EH (cell line): ENCODE data around the gene THRA.
A peak's percentile ranks its signal among the peaks of the same experiment; 100 is the strongest.

ENCODE experiments used
- DNase-seq: peaks from one replicate; pipeline ENCODE4 v3.0.0-alpha.2; 2015; ENCODE audit warnings: low read depth

The THRA gene

GRCh38 chr17:40064971-40065768 lies 2.4 kb downstream of the THRA start:
- peak; percentile 86 for DNase-seq

- DNase-seq: no peak
Measured at GRCh38 chr17:40065769-40066510, 3.2 kb downstream of the THRA start.

GRCh38 chr17:40067710-40068109 lies 4.9 kb downstream of the THRA start:
- no peak for DNase-seq

DNA sequence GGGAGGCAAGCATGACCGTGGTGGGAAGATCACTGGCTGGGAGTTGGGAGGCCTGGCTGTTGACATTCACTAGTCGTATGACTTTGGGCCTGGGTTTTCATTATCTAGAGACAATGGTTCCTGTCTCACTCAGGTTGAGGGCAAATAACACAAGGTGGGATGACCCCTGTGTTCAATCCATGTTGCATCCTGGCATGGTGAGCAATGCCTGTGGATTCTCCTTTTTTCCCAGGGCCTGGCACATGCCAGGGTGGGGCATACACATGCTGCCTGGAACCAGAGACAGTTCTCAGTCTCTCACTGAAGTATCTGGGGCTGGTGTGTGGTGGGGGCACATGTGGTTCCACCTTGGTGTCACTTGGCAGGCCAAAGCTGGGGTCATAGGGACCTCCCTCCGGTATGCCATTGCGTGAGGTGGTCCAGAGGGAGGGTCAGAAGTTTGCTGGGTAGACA lies 5.4 kb downstream of the THRA start:
- no peak for DNase-seq

- DNase-seq: no peak
Measured at GRCh38 chr17:40068584-40068916, 5.8 kb downstream of the THRA start.

- peak; percentile 88 for DNase-seq
Measured at GRCh38 chr17:40068917-40069750, 6.4 kb downstream of the THRA start.

DNA sequence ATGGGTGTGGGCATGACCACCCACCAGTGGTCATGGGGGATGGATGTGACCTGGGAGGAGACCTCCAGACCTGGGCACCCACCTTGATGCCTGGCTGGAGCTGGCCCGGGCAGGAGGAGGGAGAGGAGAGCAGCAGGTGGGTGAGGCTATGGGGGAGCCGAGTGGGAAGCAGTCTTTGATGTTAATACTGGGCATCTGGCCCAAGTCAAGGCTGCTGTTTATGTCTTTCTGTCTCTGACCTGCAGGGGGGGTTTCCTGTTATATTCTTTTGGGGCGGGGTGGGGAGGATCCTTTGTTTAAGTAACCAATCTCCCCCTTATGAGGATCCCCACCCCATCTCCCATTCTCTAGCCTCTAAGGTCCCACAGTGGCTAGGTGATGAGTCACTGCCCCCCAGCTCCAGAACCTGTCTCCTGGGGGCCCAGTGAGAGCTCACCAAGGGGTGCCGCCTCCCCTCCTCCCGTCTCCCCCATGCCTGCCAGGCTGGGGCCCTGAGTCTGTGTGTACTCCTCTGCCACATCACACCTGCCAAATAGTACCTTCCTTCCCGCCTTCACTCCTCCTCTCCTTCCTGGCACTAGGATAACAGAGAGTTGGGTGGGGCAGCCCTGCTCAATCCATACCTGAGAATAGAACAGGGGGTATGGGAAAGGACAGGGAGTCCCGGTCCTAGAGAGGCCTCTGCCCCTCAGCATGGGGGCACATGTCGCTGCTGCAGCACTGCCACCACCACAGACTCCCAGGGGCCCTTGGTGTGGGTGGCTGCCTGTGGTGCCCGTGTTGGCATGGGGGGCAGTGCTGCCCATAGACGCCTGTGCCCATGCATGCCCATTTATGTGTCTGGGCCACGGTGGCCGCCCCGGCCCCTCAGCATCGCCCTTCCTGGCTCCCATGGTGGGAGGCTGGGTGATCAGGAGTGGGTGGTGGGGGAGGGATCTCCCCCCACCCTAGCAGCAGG lies 7.3 kb downstream of the THRA start:
- DNase-seq: peak; percentile 49

DNA sequence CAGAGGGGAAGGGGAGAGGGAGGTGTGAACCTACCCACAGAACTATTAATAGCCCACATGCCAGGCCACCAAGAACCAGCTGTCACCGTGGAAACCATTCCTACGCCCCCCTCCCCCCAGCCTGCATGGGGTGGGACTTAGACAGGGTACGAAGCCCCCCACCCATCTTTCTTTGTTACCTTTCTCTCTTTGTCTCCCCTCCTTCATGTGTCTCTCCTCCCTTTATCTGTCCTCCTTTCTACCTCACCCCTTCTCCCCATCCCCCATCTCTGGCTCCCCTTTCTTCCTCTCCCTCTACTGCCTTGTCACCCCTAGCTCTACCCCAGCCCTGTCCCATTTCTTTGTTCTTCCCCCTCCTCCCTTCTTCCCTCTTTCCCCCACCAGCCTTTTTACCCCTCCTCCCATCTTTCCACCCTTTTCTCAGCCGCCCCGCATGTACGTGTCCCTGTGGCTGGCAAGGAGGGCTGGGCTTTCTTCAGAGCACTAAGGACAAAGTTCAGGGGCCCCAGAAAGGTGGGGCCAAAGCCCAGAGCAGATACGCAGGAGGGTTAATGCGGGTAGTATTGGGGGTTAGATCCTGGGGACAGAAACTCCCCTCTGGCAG lies 8.0 kb downstream of the THRA start:
- DNase-seq: no peak

DNA sequence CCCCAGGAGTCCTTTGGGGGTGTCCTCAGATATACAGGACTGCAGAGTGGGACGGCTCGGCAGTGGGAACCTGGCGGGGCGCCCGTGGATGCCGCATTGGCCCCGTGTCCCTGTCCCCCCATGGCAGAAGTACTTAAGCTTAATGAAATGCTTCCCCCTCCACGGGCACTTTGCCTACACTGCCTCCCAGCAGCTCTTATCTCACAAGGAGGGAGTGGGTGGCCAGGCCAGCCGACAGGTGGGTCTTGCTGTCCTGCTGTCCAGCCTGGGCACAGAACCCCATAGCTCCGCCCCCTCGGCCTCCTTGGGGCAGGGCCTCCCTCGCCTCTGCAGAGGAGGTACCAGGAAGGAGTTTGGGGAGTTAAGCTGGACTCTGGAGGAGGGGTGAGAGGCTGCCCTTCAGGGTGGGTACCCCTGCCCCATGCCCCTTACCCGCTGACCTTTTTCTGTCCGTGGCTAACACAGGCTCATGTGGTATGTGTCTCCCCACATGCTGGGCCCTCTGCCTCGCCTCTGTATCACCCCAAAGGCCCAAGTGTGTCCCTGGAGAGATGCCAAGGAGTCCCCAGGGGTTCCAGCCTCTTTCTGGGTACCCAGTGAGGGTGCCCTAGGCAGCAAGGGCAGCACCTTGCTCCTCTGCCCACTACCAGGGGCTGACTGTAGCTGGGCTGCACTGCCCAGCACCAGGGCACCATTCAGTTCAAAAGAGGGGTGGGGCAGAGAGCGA lies 8.7 kb downstream of the THRA start:
- no peak for DNase-seq

GRCh38 chr17:40072040-40072734 lies 9.4 kb downstream of the THRA start:
- peak; percentile 50 for DNase-seq

GRCh38 chr17:40072735-40073346 lies 10.1 kb downstream of the THRA start:
- no peak for DNase-seq

DNA sequence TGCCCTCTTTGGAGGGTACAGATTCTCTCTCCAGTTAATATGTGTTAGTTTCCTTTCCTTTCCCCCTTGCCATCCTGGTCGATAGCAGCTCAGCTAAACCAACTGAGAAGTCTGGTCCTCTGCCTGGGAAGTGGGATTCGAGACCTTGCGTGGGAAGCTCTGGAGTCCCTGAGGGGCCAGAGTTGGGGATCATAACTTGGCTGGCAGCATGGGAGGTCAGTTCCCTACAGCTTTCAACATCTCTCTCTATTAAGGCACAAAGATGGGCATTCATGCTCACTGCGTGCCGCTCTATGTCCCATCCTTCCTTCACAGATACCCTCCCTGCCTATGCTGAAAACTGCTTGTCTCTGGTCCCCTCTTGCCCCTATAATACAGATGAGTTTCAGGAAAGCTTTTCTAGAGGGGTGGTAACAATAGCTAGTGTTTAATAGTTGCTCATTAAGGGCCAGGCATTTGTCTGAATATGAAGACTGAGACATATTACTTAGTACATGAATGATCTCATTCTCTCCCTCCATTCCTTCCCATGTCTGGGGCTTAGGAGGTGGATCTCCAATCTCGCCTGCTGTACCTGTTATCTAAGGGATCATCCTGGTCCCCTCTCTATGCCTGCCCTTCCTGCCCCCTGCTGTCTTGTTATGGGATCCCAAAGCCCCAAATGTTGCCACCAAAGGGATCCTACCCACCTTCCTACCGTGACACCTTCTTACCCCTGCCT lies 10.8 kb downstream of the THRA start:
- DNase-seq: no peak

DNA sequence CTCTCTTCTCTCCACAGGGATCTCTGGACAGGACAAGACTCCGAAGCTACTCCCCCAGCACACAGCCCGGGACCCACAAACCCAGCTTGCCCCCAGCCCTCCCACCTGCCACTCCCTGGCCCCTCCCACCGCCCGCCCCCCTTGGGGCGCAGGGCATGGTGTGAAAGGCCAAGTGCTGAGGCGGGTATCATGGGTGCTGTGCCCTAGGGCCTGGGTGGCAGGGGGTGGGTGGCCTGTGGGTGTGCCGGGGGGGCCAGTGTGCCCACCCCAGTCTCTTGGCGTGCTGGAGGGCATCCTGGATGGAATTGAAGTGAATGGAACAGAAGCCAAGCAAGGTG lies 11.4 kb downstream of the THRA start:
- DNase-seq: no peak

DNA sequence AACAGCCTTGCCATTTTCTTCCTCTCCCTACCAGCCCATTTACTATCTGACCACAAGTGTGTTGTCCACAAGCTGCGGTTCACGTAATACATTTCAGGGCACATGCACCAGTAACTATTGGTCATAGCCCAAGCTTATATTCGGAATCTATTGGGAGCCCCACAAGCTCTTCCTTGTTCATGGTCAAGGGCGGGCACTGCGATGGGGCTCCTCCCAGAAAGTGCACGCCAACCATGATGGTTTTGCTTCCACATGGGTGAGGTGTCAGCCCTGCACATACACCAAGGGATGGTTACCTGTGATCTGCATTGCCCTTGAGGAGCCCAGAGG lies 12.1 kb downstream of the THRA start:
- no peak for DNase-seq

DNA sequence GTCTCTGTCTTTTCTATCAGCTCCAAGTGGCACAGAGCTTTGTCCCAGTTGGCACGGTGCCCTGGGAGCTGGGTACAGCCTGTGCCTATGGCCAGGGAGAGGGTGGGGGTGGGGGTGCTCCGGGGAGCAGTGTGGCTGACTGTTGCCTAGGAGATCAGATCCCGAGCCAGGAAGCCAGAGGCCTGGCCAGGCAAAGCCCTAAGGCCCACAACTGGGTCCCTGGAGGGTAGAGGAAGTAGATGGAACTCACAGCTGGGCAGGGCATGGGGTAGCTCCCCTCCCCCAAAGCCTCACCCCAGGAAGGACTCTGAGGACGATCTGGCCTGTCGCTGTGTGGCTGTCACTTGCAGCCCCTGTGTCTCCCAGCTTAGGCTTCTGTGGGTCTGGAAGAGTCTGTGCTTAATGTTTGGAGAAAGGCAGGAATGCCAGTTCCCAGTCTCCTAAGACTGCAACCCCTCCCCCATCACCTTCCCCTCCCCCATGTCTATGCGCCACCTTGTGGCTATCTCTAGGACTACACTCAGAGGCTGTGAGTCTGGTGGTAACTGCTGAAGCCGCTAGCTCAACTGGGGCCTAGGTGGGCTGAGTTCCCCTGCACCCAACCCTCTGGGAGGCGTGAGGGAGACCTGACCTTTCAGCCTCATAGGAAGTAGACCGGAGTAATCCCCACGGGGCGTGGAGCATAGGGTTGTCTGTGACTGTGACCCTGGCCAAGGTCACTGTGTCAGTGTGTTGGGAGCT lies 12.6 kb downstream of the THRA start:
- DNase-seq: peak; percentile 74

DNA sequence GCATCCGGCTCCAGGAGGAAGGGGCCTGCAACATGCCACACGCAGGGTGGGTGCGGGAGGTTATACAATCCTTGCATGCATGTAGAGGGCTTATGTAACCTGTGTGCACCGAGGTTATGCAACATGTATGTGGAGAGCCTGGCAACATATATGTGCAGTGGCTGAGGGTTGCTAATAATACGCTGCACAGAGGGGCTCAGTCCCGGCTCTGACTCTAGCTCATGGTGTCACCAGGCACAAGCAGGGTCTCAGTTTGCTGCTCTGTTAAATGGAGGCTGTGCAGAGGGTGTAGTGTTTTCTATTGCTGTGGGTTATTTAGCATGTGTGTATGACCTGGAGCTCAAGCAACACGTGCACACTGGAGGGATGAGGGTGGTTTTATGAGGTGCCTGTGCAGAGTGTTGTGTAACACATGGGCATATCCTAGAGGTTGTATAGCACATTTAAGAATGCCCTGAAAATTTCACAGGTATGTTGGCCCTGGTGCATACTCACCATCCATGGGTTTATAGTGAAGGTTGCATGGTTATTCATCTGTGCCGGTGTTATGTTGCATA lies 13.3 kb downstream of the THRA start:
- DNase-seq: no peak

- no peak for DNase-seq
Measured at GRCh38 chr17:40076591-40076990, 13.8 kb downstream of the THRA start.

- DNase-seq: no peak
Measured at GRCh38 chr17:40079545-40079944, 16.8 kb downstream of the THRA start.
